ENCODE measurements around the gene ADGB. TPM values are rescaled to one million over a fixed set of nuclear protein-coding genes. Genes with fewer than 3 reads are reported as not detected.

ADGB gene
- total RNA-seq, 2 donors from 2014 or later: not detected

- Histone ChIP-seq H3K4me3 (no peak overlapping the region), H3K9me3 (no peaks in the 10 kb centered on the region), H3K27ac (no peak overlapping the region), H3K27me3 (no peaks in the 10 kb centered on the region), H3K36me3 (replicated peaks in 1 of 2; ENCODE audit: insufficient read depth in 1 of 2, low read depth in 2 of 2) (no peaks in the 10 kb centered on the region), H3K4me1 (peaks cover 5% of the 10 kb centered on the region)
- intact Hi-C loops (cut with DNase I): loop anchor here (10.0 kb wide), 1 partner anchor 346 kb away; the partner anchor contains the start of gene STXBP5
- no peak for TF ChIP-seq POLR2A (IDR thresholded peaks at IDR 0.05)
- TF ChIP-seq CTCF (IDR thresholded peaks at IDR 0.05): no peak
- 87 to 90% methylated on average over 4 of the region's 4 CpGs for WGBS, 2 donors
- DNase-seq: no peak
- no peak for ATAC-seq
These were observed 260.4 kb downstream of the ADGB start for GRCh38 chr6:146859206-146859605.

- no peaks in the 10 kb centered on the region for H3K9me3 ChIP-seq
- no peak for DNase-seq
- ATAC-seq: no peak
- TF ChIP-seq CTCF (IDR thresholded peaks at IDR 0.05): no peak
- no peak for TF ChIP-seq POLR2A (IDR thresholded peaks at IDR 0.05)
- intact Hi-C loops (cut with DNase I): loop anchor here (10.0 kb wide), 1 partner anchor 345 kb away; the partner anchor contains the start of gene STXBP5
- no peaks in the 10 kb centered on the region for H3K36me3 ChIP-seq (replicated peaks in 1 of 2; ENCODE audit: insufficient read depth in 1 of 2, low read depth in 2 of 2)
- WGBS, 2 donors: 68 to 75% methylated on average over 3 of the region's 3 CpGs
- H3K4me3 ChIP-seq: no peak overlapping the region
- no peaks in the 10 kb centered on the region for H3K27me3 ChIP-seq
- no peak overlapping the region for H3K27ac ChIP-seq
- peaks cover 5% of the 10 kb centered on the region for H3K4me1 ChIP-seq
These were observed 261.2 kb downstream of the ADGB start for GRCh38 chr6:146859795-146860495.

- TF ChIP-seq POLR2A (IDR thresholded peaks at IDR 0.05) (no peak), CTCF (IDR thresholded peaks at IDR 0.05) (no peak)
- Histone ChIP-seq H3K36me3 (replicated peaks in 1 of 2; ENCODE audit: insufficient read depth in 1 of 2, low read depth in 2 of 2) (no peaks in the 10 kb centered on the region), H3K27ac (no peak overlapping the region), H3K4me3 (no peak overlapping the region), H3K9me3 (no peaks in the 10 kb centered on the region), H3K27me3 (no peaks in the 10 kb centered on the region), H3K4me1 (peaks cover 5% of the 10 kb centered on the region)
- DNase-seq: no peak
- WGBS, 2 donors: 19 to 22% methylated on average over 2 of the region's 2 CpGs
- intact Hi-C loops (cut with DNase I): no loop called here
- no peak for ATAC-seq
These were observed 261.8 kb downstream of the ADGB start for GRCh38 chr6:146860583-146860982.

GRCh38 chr6:146861029-146861563 is 262.3 kb downstream of the ADGB start:
- no peak for ATAC-seq
- Histone ChIP-seq H3K4me3 (no peak overlapping the region), H3K4me1 (peaks cover 5% of the 10 kb centered on the region), H3K27me3 (no peaks in the 10 kb centered on the region), H3K27ac (no peak overlapping the region), H3K36me3 (replicated peaks in 1 of 2; ENCODE audit: insufficient read depth in 1 of 2, low read depth in 2 of 2) (no peaks in the 10 kb centered on the region), H3K9me3 (no peaks in the 10 kb centered on the region)
- DNase-seq: no peak
- intact Hi-C loops (cut with DNase I): no loop called here
- no peak for TF ChIP-seq POLR2A (IDR thresholded peaks at IDR 0.05)
- TF ChIP-seq CTCF (IDR thresholded peaks at IDR 0.05): no peak
- WGBS, 2 donors: 50 to 52% methylated on average over 3 of the region's 3 CpGs

GRCh38 chr6:146861716-146862115 is 262.9 kb downstream of the ADGB start:
- intact Hi-C loops (cut with DNase I): no loop called here
- TF ChIP-seq CTCF (IDR thresholded peaks at IDR 0.05) (no peak), POLR2A (IDR thresholded peaks at IDR 0.05) (no peak)
- DNase-seq (no peak), ATAC-seq (no peak)
- 76 to 87% methylated on average over 3 of the region's 3 CpGs for WGBS, 2 donors
- Histone ChIP-seq H3K9me3 (no peaks in the 10 kb centered on the region), H3K4me3 (no peak overlapping the region), H3K36me3 (replicated peaks in 1 of 2; ENCODE audit: insufficient read depth in 1 of 2, low read depth in 2 of 2) (no peaks in the 10 kb centered on the region), H3K27ac (no peak overlapping the region), H3K27me3 (no peaks in the 10 kb centered on the region), H3K4me1 (peaks cover 5% of the 10 kb centered on the region)

Measured in body of pancreas (tissue), 4 donors.